AG10803 (cell line): ENCODE measurements around the gene RGL2.
A peak's percentile ranks its signal among the peaks of the same experiment; 100 is the strongest.

ENCODE experiments used
- DNase-seq: peaks from one replicate; pipeline ENCODE4 v3.0.0; 2010; ENCODE audit warnings: low read depth
- H3K4me3 ChIP-seq: 2 replicates; pipeline ENCODE4 v1.5.1; 2011; ENCODE audit warnings: mild to moderate bottlenecking, low read length, control low read depth
- CTCF ChIP-seq: conservative IDR thresholded peaks from 2 replicates; pipeline ENCODE4 v1.5.1; 2011; ENCODE audit warnings: mild to moderate bottlenecking, low read length, control low read depth, inconsistent platforms

Gene RGL2

GRCh38 chr6:33335916-33336315, 37.2 kb upstream of the RGL2 start:
- DNase-seq, result no peak
- H3K4me3 ChIP-seq, result no peak overlapping the region
- no peak for TF ChIP-seq CTCF

GRCh38 chr6:33333666-33334065, 34.9 kb upstream of the RGL2 start:
- no peak for DNase-seq
- no peak overlapping the region for H3K4me3 ChIP-seq
- TF ChIP-seq CTCF, result no peak

DNA sequence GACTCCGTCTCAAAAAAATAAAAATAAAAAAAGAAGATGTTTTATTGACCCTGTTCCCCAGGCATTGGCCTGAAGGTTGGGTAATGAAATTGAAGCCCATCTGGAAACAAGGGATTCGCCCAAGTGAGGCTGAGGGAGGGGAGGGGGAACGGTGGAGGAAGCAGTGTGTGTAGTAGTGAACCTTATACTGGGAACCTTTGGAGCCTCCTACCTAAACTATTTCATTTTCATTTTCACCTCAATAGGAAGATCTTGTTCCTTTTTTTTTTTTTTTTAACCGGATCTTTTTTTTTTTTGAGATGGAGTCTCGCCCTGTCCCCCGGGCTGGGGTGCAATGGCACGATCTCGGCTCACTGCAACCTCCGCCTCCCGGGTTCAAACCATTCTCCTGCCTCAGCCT, 32.0 kb upstream of the RGL2 start:
- DNase-seq, result no peak
- no peak for TF ChIP-seq CTCF
- no peak overlapping the region for H3K4me3 ChIP-seq

- no peak for TF ChIP-seq CTCF
- no peak overlapping the region for H3K4me3 ChIP-seq
- no peak for DNase-seq
These were observed 30.3 kb upstream of the RGL2 start for GRCh38 chr6:33329058-33329457.

GRCh38 chr6:33324125-33324524, 25.4 kb upstream of the RGL2 start:
- no peak for DNase-seq
- no peak for TF ChIP-seq CTCF
- H3K4me3 ChIP-seq, result peak overlapping the region; percentile 80

DNA sequence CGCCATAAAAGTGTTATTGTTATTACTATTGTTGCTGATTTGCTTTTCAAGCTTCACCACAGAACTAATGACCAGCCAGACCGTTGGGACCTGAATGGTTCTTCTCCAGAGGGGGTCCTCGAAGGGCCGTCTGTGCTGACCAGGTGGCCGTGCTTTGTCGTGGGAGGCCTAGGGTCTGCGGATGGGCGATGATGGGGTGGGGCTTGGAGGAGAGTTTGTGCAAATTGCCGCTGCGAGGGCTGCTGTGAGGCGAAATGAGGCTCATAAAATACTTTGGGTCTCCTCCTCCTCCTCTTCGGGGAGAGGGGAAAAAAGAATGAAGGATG, 24.8 kb upstream of the RGL2 start:
- TF ChIP-seq CTCF, result no peak
- H3K4me3 ChIP-seq, result peak overlapping the region; percentile 80
- no peak for DNase-seq

- peak overlapping the region; percentile 80 for H3K4me3 ChIP-seq
- DNase-seq, result no peak
- TF ChIP-seq CTCF, result no peak
These were observed 22.5 kb upstream of the RGL2 start for GRCh38 chr6:33321227-33321626.
